Kidney (tissue), 14 donors: ENCODE data around the gene ACLY. TPM values are rescaled to one million over a fixed set of nuclear protein-coding genes. Genes with fewer than 3 reads are reported as not detected.

ENCODE experiments used
- DNase-seq, 5 donors: peaks; one replicate each; pipeline ENCODE4 v3.0.0-alpha.2; 2013 to 2020
- FAIRE-seq: peaks from 2 replicates; lab custom pipeline; 2012; peaks lifted over from hg19 to GRCh38; lab: Jason Lieb, UNC
- H3K27ac ChIP-seq, 2 donors: one replicate each; pipeline ENCODE4 v1.7.0; 2013; ENCODE audit warnings: low read depth in 2 of 2, low read length in 2 of 2, inconsistent platforms in 1 of 2
- H3K27me3 ChIP-seq: one replicate; pipeline ENCODE4 v1.7.1; 2013; ENCODE audit warnings: low read length, inconsistent platforms; ENCODE audit not compliant: control insufficient read depth, insufficient read depth
- H3K36me3 ChIP-seq, 3 donors: one replicate each; pipeline versions ENCODE4 v1.7.0 to v1.7.1; 2013; ENCODE audit warnings: low read length in 3 of 3, control low read depth in 1 of 3, inconsistent platforms in 1 of 3; ENCODE audit not compliant: insufficient read depth in 3 of 3, control insufficient read depth in 2 of 3
- H3K4me1 ChIP-seq, 3 donors: one replicate each; pipeline versions ENCODE4 v1.7.0 to v1.7.1; 2013; ENCODE audit warnings: low read length in 3 of 3, inconsistent platforms in 1 of 3, low read depth in 1 of 3; ENCODE audit not compliant: control insufficient read depth in 2 of 3, insufficient read depth in 2 of 3
- H3K4me3 ChIP-seq, 3 donors: one replicate each; pipeline versions ENCODE4 v1.7.0 to v1.8.1; 2013; ENCODE audit warnings: low read length in 3 of 3, control low read depth in 1 of 3, inconsistent platforms in 1 of 3
- H3K9ac ChIP-seq, 3 donors: one replicate each; pipeline versions ENCODE4 v1.7.0 to v1.7.1; 2013; ENCODE audit warnings: low read length in 3 of 3, control low read depth in 1 of 3, inconsistent platforms in 1 of 3
- H3K9me3 ChIP-seq, 3 donors: one replicate each; pipeline versions ENCODE4 v1.7.0 to v1.7.1; 2013; ENCODE audit warnings: low read length in 3 of 3, control low read depth in 1 of 3, inconsistent platforms in 1 of 3; ENCODE audit not compliant: control insufficient read depth in 2 of 3, insufficient read depth in 1 of 3
- intact Hi-C: fragments of 100-400 bp; cut with DNase I; formaldehyde crosslinking; loops from one replicate; pipeline ENCODE4 v1.11.1; 2022
- polyA plus RNA-seq: library from polyadenylated mRNA; stranded (reverse); fragments of 350-450 nt; fragmentation: Illumina TruSeq; extraction: RNeasy Lipid Tissue Mini Kit (QIAGEN cat#74804); gene quantifications from one replicate; pipeline ENCODE4 v1.2.3, GENCODE V29; 2014; ENCODE audit warnings: low read depth, low replicate concordance; ENCODE audit not compliant: insufficient read depth
- total RNA-seq: library from RNA; stranded (reverse); fragmentation: NEBNext Ultra II Directional; extraction: Animal tissue kit (Norgen Biotek cat#: 25700); gene quantifications from one replicate; pipeline ENCODE4 v1.2.1, GENCODE V29; 2021
- TF ChIP-seq, protein P1 (sequence below): IDR thresholded peaks from 3 replicates; pipeline ENCODE4 v1.5.1; 2012; ENCODE audit warnings: mild to moderate bottlenecking, moderate library complexity, borderline replicate concordance; ENCODE audit not compliant: insufficient read depth; ENCODE audit errors: extremely low read depth
- donor health status: control.
- donor health status: control.
- donor health status: control.
- donor health status: control.
- donor health status: control.
- donor health status: DM: yes; HTN: yes; CAD: no.
- donor health status: Normal renal cell carcinoma (clear cell type).

ACLY gene
- total and polyA plus RNA-seq, 2 donors from 2014 or later: 33.7 to 104 TPM

DNA sequence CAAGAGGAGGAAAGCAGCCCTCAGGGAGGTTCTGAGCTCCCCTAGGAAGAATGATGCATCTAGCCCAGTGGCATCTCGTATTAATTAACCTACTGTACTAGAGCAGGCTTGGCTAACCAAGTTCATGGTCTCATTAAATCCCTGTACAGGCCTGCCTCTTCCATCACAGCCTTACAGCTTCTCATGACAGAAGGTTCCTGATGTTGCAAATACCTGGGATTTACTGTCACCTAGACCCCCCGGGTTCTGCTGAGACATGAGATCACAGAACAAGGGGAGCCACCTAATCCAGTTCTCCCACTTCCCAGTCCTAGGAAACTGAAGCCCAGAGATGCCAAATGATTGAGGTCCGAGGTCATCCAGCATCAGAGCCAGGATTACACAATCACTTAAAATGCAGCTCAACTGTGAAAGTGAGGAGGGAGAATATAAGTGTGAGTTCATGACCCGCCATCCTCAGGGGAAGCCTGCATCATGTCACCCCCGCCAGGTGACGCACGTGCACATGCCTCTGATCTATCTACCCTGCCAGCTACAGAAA, 23.9 kb downstream of the ACLY start:
- DNase-seq (peak in 2 of 5 donors; percentile 14 to 38), FAIRE-seq (no peak)
- H3K27ac ChIP-seq: no peak overlapping the region
- H3K4me3 ChIP-seq: no peak overlapping the region
- H3K9me3 ChIP-seq: no peaks in the 10 kb centered on the region
- H3K27me3 ChIP-seq: no peaks in the 10 kb centered on the region
- H3K4me1 ChIP-seq: peaks cover 0 to 3% (median 0%) of the 10 kb centered on the region in 3 donors
- intact Hi-C loops: no loop called here
- TF ChIP-seq, protein P1, sequence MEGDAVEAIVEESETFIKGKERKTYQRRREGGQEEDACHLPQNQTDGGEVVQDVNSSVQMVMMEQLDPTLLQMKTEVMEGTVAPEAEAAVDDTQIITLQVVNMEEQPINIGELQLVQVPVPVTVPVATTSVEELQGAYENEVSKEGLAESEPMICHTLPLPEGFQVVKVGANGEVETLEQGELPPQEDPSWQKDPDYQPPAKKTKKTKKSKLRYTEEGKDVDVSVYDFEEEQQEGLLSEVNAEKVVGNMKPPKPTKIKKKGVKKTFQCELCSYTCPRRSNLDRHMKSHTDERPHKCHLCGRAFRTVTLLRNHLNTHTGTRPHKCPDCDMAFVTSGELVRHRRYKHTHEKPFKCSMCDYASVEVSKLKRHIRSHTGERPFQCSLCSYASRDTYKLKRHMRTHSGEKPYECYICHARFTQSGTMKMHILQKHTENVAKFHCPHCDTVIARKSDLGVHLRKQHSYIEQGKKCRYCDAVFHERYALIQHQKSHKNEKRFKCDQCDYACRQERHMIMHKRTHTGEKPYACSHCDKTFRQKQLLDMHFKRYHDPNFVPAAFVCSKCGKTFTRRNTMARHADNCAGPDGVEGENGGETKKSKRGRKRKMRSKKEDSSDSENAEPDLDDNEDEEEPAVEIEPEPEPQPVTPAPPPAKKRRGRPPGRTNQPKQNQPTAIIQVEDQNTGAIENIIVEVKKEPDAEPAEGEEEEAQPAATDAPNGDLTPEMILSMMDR: no peak
- H3K36me3 ChIP-seq: peaks cover 2 to 43% (median 37%) of the 10 kb centered on the region in 3 donors
- H3K9ac ChIP-seq: no peak overlapping the region

DNA sequence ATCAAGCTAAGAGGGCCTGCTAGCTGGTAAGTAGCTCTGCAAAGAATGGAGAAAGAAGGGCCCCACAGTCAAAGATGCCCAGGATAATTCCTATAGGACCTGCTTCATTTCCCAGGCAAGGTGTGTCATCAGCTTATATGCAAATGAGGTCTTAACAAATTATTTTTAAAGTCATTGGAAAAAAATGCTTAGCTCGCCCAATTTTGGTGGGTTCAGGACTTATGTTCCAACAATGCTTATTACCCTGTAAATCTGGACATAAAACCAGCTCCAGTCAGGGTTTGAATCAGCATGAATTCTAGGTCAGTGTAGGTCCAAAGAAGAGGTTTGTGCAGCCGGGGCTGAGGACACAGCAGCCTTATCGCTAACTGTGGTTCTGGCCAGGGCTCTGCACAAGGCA, 25.4 kb downstream of the ACLY start:
- DNase-seq (no peak), FAIRE-seq (no peak)
- peaks cover 2 to 45% (median 36%) of the 10 kb centered on the region in 3 donors for H3K36me3 ChIP-seq
- H3K4me3 ChIP-seq: no peak overlapping the region
- H3K9ac ChIP-seq: no peak overlapping the region
- TF ChIP-seq, protein P1: no peak
- no peaks in the 10 kb centered on the region for H3K27me3 ChIP-seq
- no peak overlapping the region for H3K27ac ChIP-seq
- no peaks in the 10 kb centered on the region for H3K9me3 ChIP-seq
- intact Hi-C loops: no loop called here
- peaks cover 0 to 3% (median 0%) of the 10 kb centered on the region in 3 donors for H3K4me1 ChIP-seq

DNA sequence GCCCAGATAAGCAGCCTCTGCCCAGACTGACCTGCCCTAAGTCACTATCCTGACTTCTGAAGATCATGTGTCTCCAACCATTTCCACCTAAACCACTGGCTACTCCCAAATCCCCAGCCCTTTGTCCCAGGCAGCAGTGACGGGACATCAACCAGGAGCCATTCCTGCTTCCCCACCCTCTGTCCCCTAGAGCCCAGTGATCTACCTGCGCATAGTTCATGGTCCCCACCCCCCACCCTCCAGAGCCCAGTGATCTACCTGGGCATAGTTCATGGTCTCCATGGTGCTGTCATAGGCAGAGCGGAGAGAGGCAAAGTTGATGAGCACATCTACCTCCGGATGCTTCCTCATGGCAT, 26.8 kb downstream of the ACLY start:
- H3K4me3 ChIP-seq: no peak overlapping the region
- FAIRE-seq (no peak), DNase-seq (no peak)
- no peaks in the 10 kb centered on the region for H3K27me3 ChIP-seq
- peaks cover 0 to 3% (median 0%) of the 10 kb centered on the region in 3 donors for H3K4me1 ChIP-seq
- intact Hi-C loops: no loop called here
- TF ChIP-seq, protein P1: no peak
- no peak overlapping the region for H3K9ac ChIP-seq
- H3K36me3 ChIP-seq: peaks cover 2 to 48% (median 43%) of the 10 kb centered on the region in 3 donors
- H3K9me3 ChIP-seq: no peaks in the 10 kb centered on the region
- no peak overlapping the region for H3K27ac ChIP-seq
